NK-92 (cell line): ENCODE data around the gene COL26A1.
"Not testable (repeated sequence)": the region's sequence is repeated elsewhere in the genome, so short reads cannot be mapped to it uniquely, and the experiment has no call there.

Experiments used
- DNase-seq: peaks from one replicate; lab custom pipeline; 2025; ENCODE audit not compliant: unreplicated experiment; lab: John Stamatoyannopoulos, UW

Gene COL26A1

DNA sequence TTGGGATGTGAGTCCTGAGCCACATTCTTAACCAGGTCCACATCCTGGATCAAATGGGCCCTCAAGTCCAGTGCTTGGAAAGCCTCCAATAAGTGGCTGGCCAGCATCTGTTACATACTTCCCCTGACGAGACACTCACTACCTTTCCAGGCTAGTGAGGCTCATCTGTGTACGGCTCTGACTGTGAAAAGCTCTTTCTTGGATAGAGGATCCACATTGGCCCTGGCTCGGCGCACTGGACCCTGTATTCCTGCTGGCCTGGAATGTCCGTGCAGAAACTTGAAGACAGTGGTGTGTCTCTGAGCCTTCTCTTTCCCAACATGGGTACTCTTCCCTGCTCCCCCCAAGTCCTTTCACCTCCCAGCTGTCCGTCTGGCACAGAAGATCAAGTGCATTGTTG, 230.9 kb downstream of the COL26A1 start:
- no peak for DNase-seq

DNA sequence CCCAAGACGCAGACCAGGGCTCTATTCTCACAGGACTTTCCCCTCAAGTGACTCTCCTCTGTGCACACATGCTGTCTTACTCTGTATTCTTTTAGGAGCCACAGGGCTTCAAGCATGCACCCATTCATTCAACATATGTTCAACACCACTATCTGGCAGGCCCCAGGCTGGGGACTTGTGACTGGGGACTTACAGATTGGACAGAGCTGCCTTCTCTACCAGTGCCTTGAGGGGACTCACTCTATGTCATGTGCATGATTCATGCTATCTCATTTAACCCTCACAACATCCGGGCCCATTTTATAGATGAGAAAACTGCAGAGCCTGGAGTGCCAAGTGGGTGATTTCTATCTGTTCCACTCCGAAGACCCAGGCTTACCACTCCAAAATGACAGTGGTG, 232.1 kb downstream of the COL26A1 start:
- DNase-seq: no peak

DNA sequence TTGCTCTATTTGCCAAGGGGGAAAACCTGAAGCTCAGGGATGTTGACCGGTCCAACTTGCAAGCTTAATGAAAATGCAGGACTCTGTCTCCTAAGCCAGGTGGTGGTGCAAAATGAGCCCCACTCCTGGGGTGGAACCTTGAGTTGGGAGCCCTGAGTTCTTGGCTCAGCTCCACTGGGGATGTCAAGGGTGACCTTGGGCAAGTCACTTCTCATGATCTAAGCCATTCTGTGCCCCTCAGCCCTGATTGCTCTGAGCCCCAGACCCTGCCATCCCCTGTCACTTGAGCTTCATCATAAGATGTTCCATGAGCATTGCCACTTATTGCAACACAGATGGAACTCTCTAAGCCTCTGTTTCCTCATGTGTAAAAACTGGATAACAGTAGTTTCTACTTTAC, 232.6 kb downstream of the COL26A1 start:
- DNase-seq: no peak

- no peak for DNase-seq
Observed at GRCh38 chr7:101595766-101596537, 233.3 kb downstream of the COL26A1 start.

- no peak for DNase-seq
Observed at GRCh38 chr7:101596898-101597297, 234.2 kb downstream of the COL26A1 start.

DNA sequence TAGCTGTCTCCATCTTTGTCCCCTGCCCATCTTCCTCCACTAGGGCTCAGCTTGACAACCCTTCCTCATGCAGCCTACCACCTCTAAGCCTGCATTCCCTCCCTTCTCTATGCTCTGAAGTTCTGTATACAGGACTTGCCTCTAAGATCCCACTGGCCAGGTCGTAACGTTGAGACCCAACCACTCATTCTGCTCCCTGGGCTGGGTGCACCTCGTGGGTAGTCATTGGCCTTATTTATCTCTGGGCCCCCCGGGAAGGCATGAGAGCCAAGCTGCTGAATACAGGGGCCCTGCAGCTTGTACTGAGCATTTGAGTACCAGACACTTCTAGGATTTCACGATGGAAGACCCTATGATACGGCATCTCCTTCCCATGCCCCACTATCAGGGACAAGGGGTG, 235.3 kb downstream of the COL26A1 start:
- no peak for DNase-seq

GRCh38 chr7:101598422-101598985, 235.8 kb downstream of the COL26A1 start:
- DNase-seq: no peak

- no peak for DNase-seq
Observed at GRCh38 chr7:101598986-101599771, 236.5 kb downstream of the COL26A1 start.

GRCh38 chr7:101599787-101600186, 237.1 kb downstream of the COL26A1 start:
- no peak for DNase-seq

- no peak for DNase-seq
Observed at GRCh38 chr7:101602082-101602481, 239.4 kb downstream of the COL26A1 start.

- no peak for DNase-seq
Observed at GRCh38 chr7:101602484-101603241, 240.0 kb downstream of the COL26A1 start.

- no peak for DNase-seq
Observed at GRCh38 chr7:101604331-101604933, 241.8 kb downstream of the COL26A1 start.

- DNase-seq: not testable (repeated sequence)
Observed at GRCh38 chr7:101604934-101605332, 242.3 kb downstream of the COL26A1 start.

- DNase-seq: no peak
Observed at GRCh38 chr7:101605611-101606497, 243.2 kb downstream of the COL26A1 start.

DNA sequence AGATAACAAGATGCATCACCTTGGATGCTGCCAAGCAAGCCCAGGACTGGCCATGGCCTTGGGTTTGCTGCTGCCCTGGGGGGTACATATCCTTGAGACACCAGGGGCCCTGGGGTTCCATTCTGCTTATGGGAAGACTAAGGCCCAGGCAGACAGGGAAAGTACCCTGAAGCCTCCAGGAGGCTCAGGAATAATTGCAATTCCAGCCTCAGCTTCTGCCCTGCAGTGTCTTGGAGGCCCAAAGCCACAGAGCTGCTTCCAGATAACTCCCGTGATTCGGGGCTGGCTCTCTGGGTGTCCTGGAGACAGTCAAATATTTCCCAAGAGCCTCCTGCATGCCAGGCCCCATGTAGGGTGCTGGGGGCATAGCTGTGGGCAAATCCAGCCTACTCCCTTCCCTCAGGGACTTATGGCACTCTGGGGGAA, 243.8 kb downstream of the COL26A1 start:
- DNase-seq: no peak
